ENCODE results near the gene TMA7B. TPM values are rescaled to one million over a fixed set of nuclear protein-coding genes. Genes with fewer than 3 reads are reported as not detected.
A peak's percentile ranks its signal among the peaks of the same experiment; 100 is the strongest.

TMA7B gene
- polyA plus RNA-seq (ENCODE audit: low read depth in 6 of 6), result 1 to 10 TPM in 3 of 6 donors, under 1 TPM in 3; 0.60 to 3.3 (median 0.96) TPM

DNA sequence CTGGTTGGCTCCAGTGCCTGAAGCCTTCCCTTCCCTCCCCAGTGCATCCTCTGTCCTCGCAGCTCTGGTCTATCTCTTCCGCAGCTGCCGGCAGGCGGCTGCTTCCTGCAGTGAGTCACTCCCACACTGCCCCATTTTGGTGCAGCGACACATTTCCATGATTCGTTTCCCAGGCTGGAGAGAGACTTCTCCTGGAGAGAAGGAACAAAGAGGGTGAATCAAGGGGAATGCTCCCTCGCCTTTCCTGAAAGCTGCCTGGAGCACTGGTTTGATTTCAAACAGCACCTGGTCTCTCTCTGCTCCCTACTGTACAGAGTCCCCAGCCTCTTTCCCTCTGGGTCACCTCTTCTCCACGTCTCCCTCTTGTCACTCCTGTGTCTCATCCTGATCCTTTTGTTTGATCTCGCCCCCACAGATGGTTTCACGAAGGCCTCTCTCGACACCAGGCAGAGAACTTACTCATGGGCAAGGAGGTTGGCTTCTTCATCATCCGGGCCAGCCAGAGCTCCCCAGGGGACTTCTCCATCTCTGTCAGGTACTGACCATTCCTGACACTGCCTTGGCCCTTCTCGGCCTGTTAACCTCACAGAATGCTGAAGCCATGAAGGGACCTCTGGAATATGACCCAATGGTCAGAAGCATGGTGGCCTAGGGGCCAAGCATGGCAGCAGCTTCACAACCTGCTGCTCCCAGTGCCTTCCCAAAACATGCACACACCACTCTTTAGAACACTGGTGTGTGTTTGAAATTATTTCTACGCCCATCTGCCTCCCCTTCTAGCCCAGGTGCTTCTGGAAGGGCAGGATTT, at the start of gene TMA7B:
TSS of gene TMA7B (plus strand) at position 758 of the 808 bp plus-strand sequence. CDS start 3,978 bp downstream, outside the sequence.
- Mint-ChIP-seq H3K36me3 (peaks cover 35 to 46% of the 10 kb centered on the region in 2 donors), H3K4me1 (peaks cover 40 to 54% (median 44%) of the 10 kb centered on the region in 3 donors), H3K27me3 (peaks cover 5 to 19% (median 7%) of the 10 kb centered on the region in 3 donors), H3K9me3 (no peaks in the 10 kb centered on the region), H3K4me3 (peak within 1 kb of the TSS in 2 of 8 donors; percentile 51 to 68), H3K27ac (peak within 1 kb of the TSS in 2 of 6 donors; percentile 13 to 60)
- ATAC-seq (ENCODE audit: low read depth in 2 of 2), result peak in 1 of 2 donors; percentile 18
- no peak for DNase-seq

DNA sequence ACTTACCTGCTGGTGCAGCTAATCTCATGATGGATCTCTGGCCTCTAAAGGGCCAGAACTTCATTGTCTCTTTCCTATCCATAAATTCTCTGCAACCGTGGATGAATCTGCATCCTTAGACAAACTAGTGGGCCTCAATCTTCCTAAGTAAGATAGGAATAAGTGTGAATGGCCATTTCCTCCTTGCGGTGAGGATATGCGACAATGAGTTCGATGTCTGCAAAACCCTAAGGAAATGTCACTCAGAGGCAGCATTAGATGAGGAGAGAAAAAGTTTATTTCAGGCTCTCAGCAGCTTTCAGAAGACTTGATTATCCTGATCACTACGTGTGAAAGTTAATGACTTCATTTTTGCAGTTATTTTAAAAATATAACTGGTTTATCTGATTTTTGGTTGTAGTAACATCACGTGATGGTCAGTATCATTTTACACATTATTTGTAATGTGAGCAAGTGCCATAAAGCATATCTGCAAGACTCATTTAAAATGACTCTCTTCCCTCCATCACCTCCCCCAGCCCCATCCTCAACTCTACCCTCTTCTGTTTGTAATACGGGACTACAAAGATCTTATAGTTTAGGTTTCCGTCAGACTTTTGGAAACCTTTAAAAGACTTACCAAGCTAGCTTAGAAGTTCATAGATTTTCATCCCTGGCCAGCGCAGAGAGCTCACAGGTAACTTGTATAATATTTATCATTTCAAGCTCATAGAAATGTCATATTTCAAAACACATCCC, 49.2 kb upstream of the TMA7B start:
- ATAC-seq (ENCODE audit: low read depth in 2 of 2) (no peak), DNase-seq (no peak)
- Mint-ChIP-seq H3K36me3 (peaks cover 0 to 10% of the 10 kb centered on the region in 2 donors), H3K9me3 (no peaks in the 10 kb centered on the region), H3K27me3 (no peaks in the 10 kb centered on the region), H3K4me1 (peaks cover 44 to 74% (median 73%) of the 10 kb centered on the region in 3 donors), H3K4me3 (peak overlapping the region in 2 of 8 donors; percentile 25 to 41), H3K27ac (peak overlapping the region in 3 of 6 donors; percentile 9 to 73 (median 33))

DNA sequence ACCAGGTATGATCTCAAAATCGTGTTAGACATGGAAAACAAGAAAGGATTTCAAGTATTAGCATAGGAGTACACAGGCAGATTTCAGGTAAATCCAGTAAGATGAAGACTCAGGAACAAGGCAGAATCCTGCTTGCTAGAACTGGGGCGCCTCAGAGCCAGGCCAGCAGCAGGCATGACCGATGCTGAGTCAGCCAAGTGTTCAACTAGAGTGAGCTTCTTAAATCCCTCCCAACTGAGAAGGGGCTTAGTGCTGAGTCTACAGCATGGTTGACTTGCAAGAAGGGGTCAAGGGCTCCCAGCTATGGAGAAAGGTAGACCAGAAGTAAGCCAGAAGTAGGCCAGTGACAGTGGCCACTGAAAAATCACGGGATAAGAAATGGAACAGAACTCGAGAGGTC, 46.9 kb upstream of the TMA7B start:
- peaks cover 46 to 85% (median 80%) of the 10 kb centered on the region in 3 donors for H3K4me1 Mint-ChIP-seq
- peaks cover 4 to 10% of the 10 kb centered on the region in 2 donors for H3K36me3 Mint-ChIP-seq
- ATAC-seq (ENCODE audit: low read depth in 2 of 2) (no peak), DNase-seq (no peak)
- H3K9me3 Mint-ChIP-seq, result no peaks in the 10 kb centered on the region
- H3K4me3 Mint-ChIP-seq, result peak overlapping the region in 2 of 8 donors; percentile 32 to 40
- H3K27ac Mint-ChIP-seq, result peak overlapping the region in 2 of 6 donors; percentile 72 to 95
- no peaks in the 10 kb centered on the region for H3K27me3 Mint-ChIP-seq

DNA sequence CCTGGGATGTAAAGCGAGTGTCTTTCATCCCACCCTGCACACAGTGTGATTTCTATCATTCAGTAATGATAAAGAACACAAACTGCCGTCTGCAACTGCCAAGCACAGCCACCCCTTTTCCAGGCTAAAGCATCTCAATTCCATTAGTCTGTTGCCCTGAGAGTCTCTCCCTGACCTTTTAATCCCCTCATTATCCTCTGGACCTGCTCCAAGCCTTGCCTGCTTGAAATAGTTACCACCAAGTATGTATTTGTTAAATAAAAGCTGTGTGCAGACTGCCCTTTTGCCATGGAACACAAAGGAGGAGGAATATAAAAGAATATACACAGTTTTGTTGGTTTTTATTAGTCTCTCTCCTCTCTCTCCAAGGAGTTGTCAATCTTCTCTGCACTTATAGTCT, 46.3 kb upstream of the TMA7B start:
- H3K27me3 Mint-ChIP-seq, result no peaks in the 10 kb centered on the region
- peaks cover 4 to 10% of the 10 kb centered on the region in 2 donors for H3K36me3 Mint-ChIP-seq
- H3K4me1 Mint-ChIP-seq, result peaks cover 46 to 79% (median 74%) of the 10 kb centered on the region in 3 donors
- no peak for ATAC-seq (ENCODE audit: low read depth in 2 of 2)
- DNase-seq, result no peak
- no peaks in the 10 kb centered on the region for H3K9me3 Mint-ChIP-seq
- peak overlapping the region in 4 of 6 donors; percentile 23 to 83 (median 54) for H3K27ac Mint-ChIP-seq
- H3K4me3 Mint-ChIP-seq, result peak overlapping the region in 1 of 8 donors; percentile 33

DNA sequence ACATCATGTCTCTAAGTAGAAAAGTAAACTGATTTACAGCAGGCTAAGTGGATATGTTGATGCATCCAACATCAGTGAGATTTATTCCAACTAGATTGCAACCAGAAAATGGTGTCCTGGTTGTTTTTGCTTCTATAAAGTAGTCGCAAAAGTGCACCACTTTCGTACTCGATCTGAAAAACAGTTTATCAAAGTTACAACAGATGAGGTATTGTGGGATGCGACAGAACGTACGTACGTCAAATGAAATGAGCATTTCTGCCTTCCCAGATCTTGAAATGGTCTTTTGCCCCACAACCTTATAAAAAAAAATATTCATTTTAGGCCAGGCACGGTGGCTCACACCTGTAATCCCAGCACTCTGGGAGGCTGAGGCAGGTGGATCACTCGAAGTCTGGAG, 45.6 kb upstream of the TMA7B start:
- Mint-ChIP-seq H3K36me3 (peaks cover 4 to 6% of the 10 kb centered on the region in 2 donors), H3K27ac (no peak overlapping the region), H3K4me3 (peak overlapping the region in 2 of 8 donors; percentile 35 to 69), H3K27me3 (no peaks in the 10 kb centered on the region), H3K4me1 (peaks cover 43 to 77% (median 68%) of the 10 kb centered on the region in 3 donors), H3K9me3 (no peaks in the 10 kb centered on the region)
- DNase-seq (no peak), ATAC-seq (ENCODE audit: low read depth in 2 of 2) (no peak)

DNA sequence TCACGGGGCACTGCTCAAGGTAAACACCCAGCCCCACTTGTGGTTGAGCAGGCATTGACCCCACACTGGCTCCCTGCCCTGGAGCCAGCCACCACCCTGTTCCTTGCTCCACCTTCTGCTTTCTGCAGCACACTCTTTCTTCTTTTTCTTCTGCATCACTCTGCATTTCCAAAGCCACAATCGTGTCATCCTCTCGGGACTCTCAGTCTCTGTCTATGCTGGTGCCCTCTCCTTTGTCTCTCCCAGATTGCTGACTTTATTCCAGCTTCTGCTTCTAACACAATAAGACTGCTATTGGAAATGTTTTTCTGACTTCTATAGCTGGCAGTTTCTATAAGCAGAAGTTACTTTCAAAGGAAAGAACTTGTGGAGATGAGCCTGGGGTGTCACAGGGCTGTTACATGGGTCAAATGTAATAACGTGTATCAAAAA, 44.9 kb upstream of the TMA7B start:
- H3K27me3 Mint-ChIP-seq, result no peaks in the 10 kb centered on the region
- H3K27ac Mint-ChIP-seq, result peak overlapping the region in 4 of 6 donors; percentile 68 to 98 (median 89)
- peaks cover 35 to 78% (median 66%) of the 10 kb centered on the region in 3 donors for H3K4me1 Mint-ChIP-seq
- DNase-seq, result no peak
- H3K9me3 Mint-ChIP-seq, result no peaks in the 10 kb centered on the region
- ATAC-seq (ENCODE audit: low read depth in 2 of 2), result peak in 1 of 2 donors; percentile 59
- peak overlapping the region in 7 of 8 donors; percentile 69 to 87 (median 75) for H3K4me3 Mint-ChIP-seq
- H3K36me3 Mint-ChIP-seq, result peaks cover 0 to 4% of the 10 kb centered on the region in 2 donors

DNA sequence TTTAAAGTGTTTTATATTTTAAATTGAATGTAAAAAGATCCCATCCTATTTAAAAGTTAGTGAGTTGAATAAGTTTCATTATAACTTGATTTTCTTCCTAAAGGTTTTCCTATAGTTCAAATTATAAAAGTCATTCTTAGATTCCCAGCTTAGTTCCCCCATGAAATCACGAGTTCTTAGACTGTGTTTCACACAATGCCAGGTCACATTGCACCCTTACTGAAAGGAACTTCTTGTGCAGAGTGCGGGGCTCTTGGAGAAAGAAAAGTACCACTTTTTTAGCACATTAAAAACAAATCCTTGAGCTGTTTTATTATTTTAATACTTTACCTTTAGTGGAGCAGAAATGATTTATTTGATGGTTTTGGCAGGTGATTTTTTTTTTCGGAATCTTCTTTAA, 43.7 kb upstream of the TMA7B start:
- Mint-ChIP-seq H3K27me3 (no peaks in the 10 kb centered on the region), H3K27ac (peak overlapping the region in 1 of 6 donors; percentile 43), H3K9me3 (no peaks in the 10 kb centered on the region), H3K4me1 (peaks cover 26 to 79% (median 70%) of the 10 kb centered on the region in 3 donors), H3K4me3 (no peak overlapping the region), H3K36me3 (peaks cover 0 to 4% of the 10 kb centered on the region in 2 donors)
- DNase-seq (no peak), ATAC-seq (ENCODE audit: low read depth in 2 of 2) (no peak)

DNA sequence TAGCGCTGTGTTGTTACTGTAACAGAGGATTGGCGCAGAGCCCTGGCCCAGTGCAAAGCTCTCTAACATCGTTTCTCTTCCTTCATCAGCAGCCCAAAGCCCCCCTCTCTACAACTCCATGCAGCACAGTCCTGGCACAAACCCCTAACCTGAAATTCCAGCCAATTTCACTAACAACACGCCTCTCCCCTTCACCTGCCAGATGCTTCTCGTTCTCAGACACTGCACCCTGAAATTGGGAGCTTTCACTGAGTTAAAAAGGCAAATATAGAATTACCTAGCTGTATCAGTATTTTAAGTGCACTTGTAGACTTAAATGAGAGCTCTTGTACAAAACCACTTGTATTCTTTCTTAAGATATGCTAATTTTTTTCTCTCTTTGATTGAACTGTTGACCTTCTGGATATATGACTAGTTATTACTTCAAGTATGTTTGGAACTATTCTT, 43.0 kb upstream of the TMA7B start:
- no peak for DNase-seq
- peaks cover 4 to 6% of the 10 kb centered on the region in 2 donors for H3K36me3 Mint-ChIP-seq
- H3K27ac Mint-ChIP-seq, result peak overlapping the region in 2 of 6 donors; percentile 66 to 86
- no peaks in the 10 kb centered on the region for H3K9me3 Mint-ChIP-seq
- H3K4me1 Mint-ChIP-seq, result peaks cover 30 to 81% (median 66%) of the 10 kb centered on the region in 3 donors
- H3K4me3 Mint-ChIP-seq, result peak overlapping the region in 1 of 8 donors; percentile 59
- H3K27me3 Mint-ChIP-seq, result no peaks in the 10 kb centered on the region
- ATAC-seq (ENCODE audit: low read depth in 2 of 2), result no peak

DNA sequence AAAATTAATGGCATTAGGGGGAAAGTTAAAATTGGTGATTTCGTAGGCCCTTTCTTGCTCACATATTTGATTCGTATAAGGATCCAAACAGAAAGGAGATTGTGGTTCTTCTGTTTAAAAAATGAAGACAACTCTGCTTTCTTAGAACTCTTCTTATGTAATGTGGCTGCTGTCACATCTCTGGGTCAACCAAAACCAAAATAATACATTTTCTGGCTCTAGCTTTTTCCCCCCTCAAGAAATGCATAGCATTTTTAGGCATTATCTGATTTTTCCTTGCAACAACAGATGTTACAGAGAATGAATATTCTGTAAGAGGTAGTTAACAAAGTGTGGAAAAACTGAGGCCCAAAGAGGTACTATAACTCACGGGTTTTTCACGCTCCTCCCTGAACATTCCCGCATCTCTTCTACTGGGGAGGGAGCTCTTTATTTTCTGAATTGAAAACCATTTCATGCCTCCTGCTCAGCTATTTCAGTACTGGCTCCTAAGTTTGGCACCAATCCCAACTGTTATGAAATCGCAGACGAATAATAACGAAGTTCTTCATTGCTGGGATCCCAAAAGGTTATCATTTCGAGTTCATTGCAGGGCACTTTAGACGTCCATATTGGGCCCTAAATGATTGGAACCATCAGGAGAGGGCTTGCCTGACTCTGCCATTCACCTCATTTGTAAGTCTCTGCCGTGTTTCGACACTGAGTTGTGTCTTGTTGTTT, 42.3 kb upstream of the TMA7B start:
- Mint-ChIP-seq H3K4me1 (peaks cover 31 to 80% (median 64%) of the 10 kb centered on the region in 3 donors), H3K36me3 (peaks cover 4 to 10% of the 10 kb centered on the region in 2 donors), H3K4me3 (peak overlapping the region in 1 of 8 donors; percentile 7), H3K27ac (peak overlapping the region in 2 of 6 donors; percentile 28 to 59), H3K9me3 (no peaks in the 10 kb centered on the region), H3K27me3 (no peaks in the 10 kb centered on the region)
- ATAC-seq (ENCODE audit: low read depth in 2 of 2) (no peak), DNase-seq (no peak)

DNA sequence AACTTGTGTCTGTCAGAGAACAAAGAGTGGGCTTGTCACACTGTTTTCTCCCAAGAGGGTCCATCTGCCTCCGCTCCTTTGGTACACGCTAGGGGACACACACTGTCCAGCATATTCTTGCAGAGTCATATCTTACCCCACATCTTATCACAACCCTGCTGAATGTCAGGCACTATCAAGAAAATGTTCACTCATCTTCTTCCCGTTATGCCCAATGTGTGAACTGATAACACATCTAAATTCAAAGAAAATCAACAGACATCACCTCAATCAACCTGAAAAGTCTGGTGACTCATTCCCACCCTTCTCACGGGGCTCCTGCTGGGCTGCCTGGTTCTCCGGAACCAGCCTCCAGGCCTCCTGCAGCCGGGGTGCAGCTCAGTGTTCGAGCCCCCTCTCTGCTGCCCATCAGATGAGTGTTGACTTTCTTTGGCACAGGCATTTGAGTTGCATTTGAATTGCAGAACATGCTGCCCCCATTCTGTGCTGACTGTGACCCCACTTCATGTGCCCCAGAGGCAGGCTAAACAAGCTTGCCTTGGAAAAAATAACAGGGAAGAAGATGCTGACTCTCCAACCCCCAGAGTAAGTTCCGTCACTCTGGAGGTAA, 40.0 kb upstream of the TMA7B start:
- H3K9me3 Mint-ChIP-seq, result no peaks in the 10 kb centered on the region
- H3K27me3 Mint-ChIP-seq, result no peaks in the 10 kb centered on the region
- peak overlapping the region in 1 of 6 donors; percentile 24 for H3K27ac Mint-ChIP-seq
- ATAC-seq (ENCODE audit: low read depth in 2 of 2) (no peak), DNase-seq (no peak)
- H3K4me1 Mint-ChIP-seq, result peaks cover 25 to 67% (median 61%) of the 10 kb centered on the region in 3 donors
- H3K36me3 Mint-ChIP-seq, result peaks cover 4 to 10% of the 10 kb centered on the region in 2 donors
- no peak overlapping the region for H3K4me3 Mint-ChIP-seq

DNA sequence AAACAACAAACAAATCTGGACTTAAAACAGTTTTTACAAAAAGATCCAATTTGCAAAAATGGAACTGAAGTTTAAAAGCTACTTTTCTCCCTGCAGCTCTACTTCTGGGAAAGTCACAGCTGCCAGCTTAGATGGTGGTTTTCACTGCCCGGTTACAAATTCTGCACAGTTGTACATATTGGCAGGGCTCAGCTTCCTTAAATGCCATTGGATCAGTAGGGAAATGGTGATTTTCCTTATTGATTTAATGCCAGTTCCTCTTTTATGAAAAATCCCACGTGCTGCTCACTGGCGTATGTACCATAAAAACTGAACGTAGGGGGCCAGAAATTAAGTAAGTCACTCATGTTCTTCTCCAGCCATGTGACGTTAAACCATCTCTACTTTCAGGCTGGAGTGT, 36.5 kb upstream of the TMA7B start:
- ATAC-seq (ENCODE audit: low read depth in 2 of 2), result no peak
- H3K27ac Mint-ChIP-seq, result no peak overlapping the region
- peaks cover 10 to 14% of the 10 kb centered on the region in 2 donors for H3K36me3 Mint-ChIP-seq
- H3K4me3 Mint-ChIP-seq, result no peak overlapping the region
- H3K27me3 Mint-ChIP-seq, result no peaks in the 10 kb centered on the region
- peaks cover 31 to 59% (median 57%) of the 10 kb centered on the region in 3 donors for H3K4me1 Mint-ChIP-seq
- no peak for DNase-seq
- no peaks in the 10 kb centered on the region for H3K9me3 Mint-ChIP-seq

DNA sequence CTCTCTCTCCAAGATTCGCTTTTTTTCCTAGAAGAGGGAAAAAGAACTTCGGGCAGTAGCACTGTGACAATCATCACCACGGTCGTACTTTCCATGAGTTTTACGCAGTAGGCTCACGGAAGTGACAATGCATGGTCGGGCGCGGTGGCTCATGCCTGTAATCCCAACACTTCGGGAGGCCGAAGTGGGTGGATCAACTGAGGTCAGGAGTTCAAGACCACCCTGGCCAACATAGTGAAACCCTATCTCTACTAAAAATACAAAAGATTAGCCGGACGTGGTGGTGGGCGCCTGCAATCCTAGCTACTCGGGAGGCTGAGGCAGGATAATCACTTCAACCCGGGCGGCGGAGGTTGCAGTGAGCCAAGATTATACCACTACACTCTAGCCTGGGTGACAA, 35.9 kb upstream of the TMA7B start:
- Mint-ChIP-seq H3K4me1 (peaks cover 31 to 59% (median 56%) of the 10 kb centered on the region in 3 donors), H3K27ac (no peak overlapping the region), H3K4me3 (no peak overlapping the region), H3K9me3 (no peaks in the 10 kb centered on the region), H3K27me3 (no peaks in the 10 kb centered on the region), H3K36me3 (peaks cover 10 to 14% of the 10 kb centered on the region in 2 donors)
- ATAC-seq (ENCODE audit: low read depth in 2 of 2), result no peak
- no peak for DNase-seq

All from naive B cell (primary cell).